Activated CD4-positive, alpha-beta T cell treated with anti-CD3 and anti-CD28 coated beads, Interleukin-2, amount 10 ng/mL, durations not matched to agents 24 days and 14 days (primary cell): ENCODE measurements around the gene ELMO3. TPM values are rescaled to one million over a fixed set of nuclear protein-coding genes. Genes with fewer than 3 reads are reported as not detected.
A peak's percentile ranks its signal among the peaks of the same experiment; 100 is the strongest.

Experiments
- DNase-seq: peaks from one replicate; pipeline ENCODE4 v3.0.0; 2022
- H3K27ac Mint-ChIP-seq: one replicate; pipeline ENCODE4 v1.8.0; 2022; ENCODE audit warnings: mild to moderate bottlenecking, mixed read lengths
- H3K27me3 Mint-ChIP-seq: one replicate; pipeline ENCODE4 v1.8.0; 2022; ENCODE audit warnings: mixed read lengths
- H3K36me3 Mint-ChIP-seq: one replicate; pipeline ENCODE4 v1.8.0; 2022; ENCODE audit warnings: low read depth, mild to moderate bottlenecking, mixed read lengths
- H3K4me1 Mint-ChIP-seq: one replicate; pipeline ENCODE4 v1.8.0; 2021; ENCODE audit warnings: mixed read lengths
- H3K4me3 Mint-ChIP-seq: one replicate; pipeline ENCODE4 v1.8.0; 2022; ENCODE audit warnings: mild to moderate bottlenecking, moderate library complexity, mixed read lengths
- H3K9me3 Mint-ChIP-seq: one replicate; pipeline ENCODE4 v1.8.0; 2021; ENCODE audit warnings: mixed read lengths
- intact Hi-C: fragments of 100-400 bp; cut with micrococcal nuclease; formaldehyde crosslinking; loops from one replicate; pipeline ENCODE4 v1.15.1; 2023
- total RNA-seq: library from RNA; stranded (reverse); gene quantifications from 2 replicates; pipeline ENCODE4 v1.2.3, GENCODE V29; 2022

ELMO3 gene, protein sequence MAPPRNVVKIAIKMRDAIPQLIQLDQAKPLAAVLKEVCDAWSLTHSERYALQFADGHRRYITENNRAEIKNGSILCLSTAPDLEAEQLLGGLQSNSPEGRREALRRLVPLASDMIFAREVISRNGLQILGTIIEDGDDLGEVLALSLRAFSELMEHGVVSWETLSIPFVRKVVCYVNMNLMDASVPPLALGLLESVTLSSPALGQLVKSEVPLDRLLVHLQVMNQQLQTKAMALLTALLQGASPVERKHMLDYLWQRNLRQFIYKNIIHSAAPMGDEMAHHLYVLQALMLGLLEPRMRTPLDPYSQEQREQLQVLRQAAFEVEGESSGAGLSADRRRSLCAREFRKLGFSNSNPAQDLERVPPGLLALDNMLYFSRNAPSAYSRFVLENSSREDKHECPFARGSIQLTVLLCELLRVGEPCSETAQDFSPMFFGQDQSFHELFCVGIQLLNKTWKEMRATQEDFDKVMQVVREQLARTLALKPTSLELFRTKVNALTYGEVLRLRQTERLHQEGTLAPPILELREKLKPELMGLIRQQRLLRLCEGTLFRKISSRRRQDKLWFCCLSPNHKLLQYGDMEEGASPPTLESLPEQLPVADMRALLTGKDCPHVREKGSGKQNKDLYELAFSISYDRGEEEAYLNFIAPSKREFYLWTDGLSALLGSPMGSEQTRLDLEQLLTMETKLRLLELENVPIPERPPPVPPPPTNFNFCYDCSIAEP
- total RNA-seq, result 8.2 and 8.7 TPM in 2 replicates

DNA sequence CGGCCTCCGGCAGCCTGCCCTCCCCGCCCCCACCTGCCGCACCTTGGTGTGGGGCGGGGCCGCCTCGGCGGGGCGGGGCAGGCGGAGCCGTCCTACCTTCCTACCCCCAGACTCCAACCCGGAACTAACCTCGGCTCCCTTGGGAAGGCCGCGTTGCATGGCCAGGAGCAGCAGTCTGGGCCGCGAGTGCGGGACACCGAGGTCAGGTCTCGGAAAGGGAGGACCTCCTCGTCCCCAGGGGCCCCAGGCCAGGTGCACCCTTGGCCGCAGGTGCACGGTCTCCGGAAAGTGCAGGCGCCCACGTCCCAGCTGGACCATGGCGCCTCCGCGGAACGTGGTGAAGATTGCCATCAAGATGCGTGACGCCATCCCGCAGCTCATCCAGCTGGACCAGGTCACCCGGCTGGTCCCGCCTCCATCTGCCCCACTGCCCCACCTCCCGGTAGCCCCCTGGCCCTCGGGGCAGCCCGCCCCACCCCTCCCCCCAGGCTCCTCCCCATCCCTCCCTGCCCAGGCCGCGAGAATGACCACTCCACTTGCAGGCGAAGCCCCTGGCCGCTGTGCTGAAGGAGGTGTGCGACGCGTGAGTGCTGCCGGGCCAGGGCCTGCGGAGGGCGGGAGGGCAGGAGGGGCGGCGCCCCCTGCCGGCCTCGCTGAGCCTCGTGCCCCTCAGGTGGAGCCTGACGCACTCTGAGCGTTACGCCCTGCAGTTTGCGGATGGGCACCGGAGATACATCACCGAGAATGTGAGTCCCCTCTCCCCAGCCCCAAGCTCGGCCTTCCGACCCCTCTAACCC is at the start of gene ELMO3:
Gene ELMO3, plus strand, starts transcription at position 121 of the 797 bp plus-strand sequence. Its CDS starts 196 bp downstream, at position 317.
- Mint-ChIP-seq H3K9me3 (no peaks in the 10 kb centered on the region), H3K27ac (no peak within 1 kb of the TSS), H3K36me3 (peaks cover 51% of the 10 kb centered on the region), H3K4me1 (peaks cover 12% of the 10 kb centered on the region), H3K4me3 (no peak within 1 kb of the TSS), H3K27me3 (no peaks in the 10 kb centered on the region)
- no peak for DNase-seq
- intact Hi-C loops, result no loop called here

- no peak overlapping the region for H3K27ac Mint-ChIP-seq
- intact Hi-C loops, result no loop called here
- H3K36me3 Mint-ChIP-seq, result peaks cover 44% of the 10 kb centered on the region
- H3K4me1 Mint-ChIP-seq, result peaks cover 29% of the 10 kb centered on the region
- DNase-seq, result no peak
- no peaks in the 10 kb centered on the region for H3K27me3 Mint-ChIP-seq
- no peaks in the 10 kb centered on the region for H3K9me3 Mint-ChIP-seq
- peak overlapping the region; percentile 57 for H3K4me3 Mint-ChIP-seq
These were observed 49.5 kb upstream of the ELMO3 start for GRCh38 chr16:67149276-67150046.

GRCh38 chr16:67150047-67150832 is 48.7 kb upstream of the ELMO3 start:
- Mint-ChIP-seq H3K27me3 (no peaks in the 10 kb centered on the region), H3K36me3 (peaks cover 42% of the 10 kb centered on the region), H3K27ac (no peak overlapping the region), H3K4me3 (peak overlapping the region; percentile 70), H3K9me3 (no peaks in the 10 kb centered on the region), H3K4me1 (peaks cover 30% of the 10 kb centered on the region)
- intact Hi-C loops, result no loop called here
- peak; percentile 85 for DNase-seq

- peak within 1 kb of the TSS; percentile 70 for H3K4me3 Mint-ChIP-seq
- H3K27ac Mint-ChIP-seq, result peak within 1 kb of the TSS; percentile 62
- no peaks in the 10 kb centered on the region for H3K27me3 Mint-ChIP-seq
- intact Hi-C loops, result no loop called here
- no peaks in the 10 kb centered on the region for H3K9me3 Mint-ChIP-seq
- H3K36me3 Mint-ChIP-seq, result peaks cover 42% of the 10 kb centered on the region
- H3K4me1 Mint-ChIP-seq, result peaks cover 34% of the 10 kb centered on the region
- peak; percentile 85 for DNase-seq
These were observed 48.0 kb upstream of the ELMO3 start, which contains the start of gene B3GNT9 for GRCh38 chr16:67150833-67151396. TSS of gene B3GNT9 (minus strand) at chr16:67150998. CDS start at chr16:67150485, 513 bp downstream.

DNA sequence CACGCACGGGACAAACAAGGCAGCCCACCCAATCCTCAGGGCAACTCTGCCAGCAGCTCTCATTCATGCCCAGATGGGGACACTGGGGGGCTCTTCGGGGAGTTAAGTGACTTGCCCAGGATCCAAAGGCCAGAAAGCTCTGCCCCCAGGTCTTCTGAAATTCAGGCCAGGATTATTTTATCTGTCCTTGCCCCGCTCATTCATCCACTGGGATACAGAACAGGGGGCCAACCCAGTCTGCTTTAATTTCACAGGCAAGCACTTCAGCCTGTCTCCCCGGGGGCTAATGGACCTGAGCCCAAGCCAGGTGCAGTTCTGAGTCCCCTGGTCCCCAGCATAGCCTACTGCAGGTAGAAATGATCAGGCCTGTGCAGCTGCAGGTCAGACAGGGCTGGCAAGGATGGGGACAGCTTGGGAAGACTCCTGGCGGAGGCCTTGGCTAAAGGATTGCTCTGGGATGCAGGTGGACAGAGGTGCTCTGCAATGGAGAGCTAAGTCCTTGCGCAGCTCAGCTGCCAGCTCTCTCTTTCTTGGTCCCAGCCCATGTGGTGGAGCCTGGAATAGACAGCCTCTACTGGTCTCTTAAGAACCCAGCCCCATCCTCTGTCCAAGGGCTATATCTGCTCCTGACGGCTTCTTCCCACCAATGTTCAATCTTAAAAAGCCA is 47.4 kb upstream of the ELMO3 start:
- DNase-seq, result peak; percentile 61
- peaks cover 40% of the 10 kb centered on the region for H3K4me1 Mint-ChIP-seq
- peak overlapping the region; percentile 70 for H3K4me3 Mint-ChIP-seq
- H3K27ac Mint-ChIP-seq, result peak overlapping the region; percentile 62
- H3K9me3 Mint-ChIP-seq, result no peaks in the 10 kb centered on the region
- H3K36me3 Mint-ChIP-seq, result peaks cover 40% of the 10 kb centered on the region
- no peaks in the 10 kb centered on the region for H3K27me3 Mint-ChIP-seq
- intact Hi-C loops, result no loop called here

GRCh38 chr16:67154578-67155294 is 44.2 kb upstream of the ELMO3 start:
- Mint-ChIP-seq H3K27ac (peak overlapping the region; percentile 51), H3K9me3 (no peaks in the 10 kb centered on the region), H3K4me3 (peak overlapping the region; percentile 84), H3K4me1 (peaks cover 60% of the 10 kb centered on the region), H3K36me3 (peaks cover 33% of the 10 kb centered on the region), H3K27me3 (no peaks in the 10 kb centered on the region)
- no peak for DNase-seq
- intact Hi-C loops, result loop anchor here (1.0 to 5.0 kb wide), 4 partner anchors 47 to 207 kb away; partner anchors contain the start of gene PHAF1

- Mint-ChIP-seq H3K4me3 (peak overlapping the region; percentile 84), H3K27ac (peak overlapping the region; percentile 51), H3K4me1 (peaks cover 60% of the 10 kb centered on the region), H3K27me3 (no peaks in the 10 kb centered on the region), H3K9me3 (no peaks in the 10 kb centered on the region), H3K36me3 (peaks cover 33% of the 10 kb centered on the region)
- DNase-seq, result peak; percentile 96
- intact Hi-C loops, result loop anchor here (1.0 to 5.0 kb wide), 4 partner anchors 48 to 208 kb away; partner anchors contain the start of gene PHAF1
These were observed 43.4 kb upstream of the ELMO3 start for GRCh38 chr16:67155295-67156142.

DNA sequence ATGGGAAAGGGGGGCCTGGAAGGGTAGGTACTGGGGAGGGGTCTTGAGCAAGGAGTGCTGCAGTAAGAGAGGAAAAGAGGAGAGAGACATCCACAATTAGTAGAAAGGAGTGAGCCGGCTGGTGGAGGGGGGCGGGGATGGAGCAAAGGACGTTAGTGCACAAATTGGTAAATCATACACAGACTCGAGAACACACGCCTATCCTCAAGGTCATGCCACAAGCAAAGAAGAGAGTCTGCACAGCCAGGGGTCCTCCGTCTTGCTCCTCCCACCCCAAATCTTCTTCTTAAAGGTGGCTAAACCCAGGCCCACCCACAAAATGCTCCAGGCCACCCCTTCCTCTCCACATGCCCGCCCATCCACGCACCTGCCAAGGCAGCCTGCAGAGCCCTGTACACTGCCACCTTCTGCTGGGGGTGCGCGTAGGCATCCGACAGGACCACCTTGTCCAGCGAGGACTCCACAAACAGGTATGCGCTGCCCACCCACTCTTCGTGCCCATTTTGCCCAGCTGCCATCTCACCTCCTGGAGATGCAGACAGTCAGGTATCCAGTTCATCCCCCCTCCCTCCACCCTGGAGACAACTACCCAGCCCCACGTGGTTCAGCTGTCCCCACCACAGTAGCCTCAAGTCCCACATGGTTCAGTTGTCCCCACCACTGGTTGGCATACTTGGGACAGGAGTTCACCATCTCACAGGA is 42.6 kb upstream of the ELMO3 start:
- peak overlapping the region; percentile 84 for H3K4me3 Mint-ChIP-seq
- no peak for DNase-seq
- no peaks in the 10 kb centered on the region for H3K9me3 Mint-ChIP-seq
- H3K36me3 Mint-ChIP-seq, result peaks cover 37% of the 10 kb centered on the region
- intact Hi-C loops, result loop anchor here (5.0 kb wide), 2 partner anchors 49 to 209 kb away; partner anchors contain the start of gene PHAF1
- no peaks in the 10 kb centered on the region for H3K27me3 Mint-ChIP-seq
- H3K4me1 Mint-ChIP-seq, result peaks cover 58% of the 10 kb centered on the region
- H3K27ac Mint-ChIP-seq, result peak overlapping the region; percentile 41

GRCh38 chr16:67157106-67157748 is 41.7 kb upstream of the ELMO3 start:
- intact Hi-C loops, result loop anchor here (5.0 kb wide), 2 partner anchors 50 to 210 kb away; partner anchors contain the start of gene PHAF1
- no peaks in the 10 kb centered on the region for H3K9me3 Mint-ChIP-seq

More at GRCh38 chr16:67157106-67157748, 41.7 kb upstream of the ELMO3 start:
- Mint-ChIP-seq H3K27me3 (no peaks in the 10 kb centered on the region), H3K4me3 (peak overlapping the region; percentile 92), H3K4me1 (peaks cover 59% of the 10 kb centered on the region), H3K27ac (peak overlapping the region; percentile 97), H3K36me3 (peaks cover 42% of the 10 kb centered on the region)
- peak; percentile 64 for DNase-seq
